B cell (primary cell): ENCODE measurements around the gene RIF1. TPM values are rescaled to one million over a fixed set of nuclear protein-coding genes. Genes with fewer than 3 reads are reported as not detected.

ENCODE experiments used
- ATAC-seq: fragments of 200-7000 bp; cut with Tn5 transposase; one replicate; pipeline ENCODE4 v1.10.0; 2021; ENCODE audit warnings: low read depth, mild to moderate bottlenecking, moderate number of reproducible peaks, moderate library complexity
- CTCF ChIA-PET: fragments of 350-600 bp; sonication (Branson Sonifier 250); formaldehyde crosslinking; loops from one replicate; lab custom pipeline; 2021; ENCODE audit warnings: antibody characterized with exemption, inconsistent platforms; lab: Charles Lee
- POLR2A ChIA-PET: fragments of 350-600 bp; sonication (Branson Sonifier 250); formaldehyde crosslinking; loops from one replicate; lab custom pipeline; 2021; ENCODE audit warnings: antibody characterized with exemption; lab: Charles Lee
- DNase-seq: peaks from one replicate; pipeline ENCODE4 v3.0.0; 2013
- H2AFZ ChIP-seq: 2 replicates; pipeline ENCODE4 v1.6.1; 2012; ENCODE audit warnings: mild to moderate bottlenecking, low read depth, low read length; ENCODE audit not compliant: insufficient read depth, poor library complexity, severe bottlenecking
- H3K27ac ChIP-seq, 2 donors: 1 replicate in 1 of 2; 2 replicates in 1 of 2; pipeline ENCODE4 v1.5.1; 2012 to 2013; ENCODE audit warnings: low read length in 2 of 2, mild to moderate bottlenecking in 2 of 2, moderate library complexity in 1 of 2
- H3K27me3 ChIP-seq, 4 experiments: fragments of 200-600 bp in 1 of 4; sonication (generic) in 1 of 4; replicated peaks in 1 of 4; 1 replicate in 2 of 4; 2 replicates in 2 of 4; pipeline versions ENCODE4 v1.6.1 to v1.7.0; 2013 to 2016; ENCODE audit warnings: low read length in 3 of 4, mild to moderate bottlenecking in 2 of 4, mixed read lengths in 1 of 4, moderate library complexity in 1 of 4; ENCODE audit not compliant: insufficient read depth in 4 of 4, control insufficient read depth in 3 of 4; ENCODE audit errors: control extremely low read depth in 1 of 4
- H3K36me3 ChIP-seq, 2 experiments: replicated peaks in 1 of 2; 1 replicate in 1 of 2; 2 replicates in 1 of 2; pipeline versions ENCODE4 v1.6.1 to v1.7.1; 2013; ENCODE audit warnings: low read length in 1 of 2; ENCODE audit not compliant: insufficient read depth in 2 of 2, control insufficient read depth in 1 of 2; ENCODE audit errors: control extremely low read depth in 1 of 2, extremely low read depth in 1 of 2
- H3K4me1 ChIP-seq, 2 donors: fragments of 200-600 bp in 1 of 2; sonication (generic) in 1 of 2; 1 replicate in 1 of 2; 2 replicates in 1 of 2; pipeline versions ENCODE4 v1.5.1 to v1.6.1; 2013 to 2017; ENCODE audit warnings: low read length in 2 of 2; ENCODE audit not compliant: control insufficient read depth in 2 of 2, insufficient read depth in 2 of 2
- H3K4me2 ChIP-seq: replicated peaks from 2 replicates; pipeline ENCODE3; 2012; ENCODE audit warnings: mild to moderate bottlenecking, low read depth, low read length; ENCODE audit not compliant: poor library complexity, severe bottlenecking
- H3K4me3 ChIP-seq, 5 experiments: fragments of 200-600 bp in 1 of 5; sonication (generic) in 1 of 5; 1 replicate in 3 of 5; 2 replicates in 2 of 5; pipeline versions ENCODE4 v1.5.1 to v1.7.0; 2011 to 2016; ENCODE audit warnings: low read length in 4 of 5, mild to moderate bottlenecking in 4 of 5, low read depth in 2 of 5, control low read depth in 1 of 5, moderate library complexity in 1 of 5; ENCODE audit not compliant: insufficient read depth in 1 of 5; ENCODE audit errors: control extremely low read depth in 1 of 5, extremely low read depth in 1 of 5
- H3K79me2 ChIP-seq: fragments of 200-600 bp; sonication (generic); one replicate; pipeline ENCODE4 v1.6.0; 2016; ENCODE audit warnings: low read length; ENCODE audit not compliant: control insufficient read depth, insufficient read depth
- H3K9ac ChIP-seq: fragments of 200-600 bp; sonication (generic); 2 replicates; pipeline ENCODE4 v1.6.1; 2017; ENCODE audit warnings: mild to moderate bottlenecking, low read length, moderate library complexity
- H3K9me3 ChIP-seq, 3 donors: one replicate each; pipeline versions ENCODE4 v1.6.1 to v1.7.1; 2013; ENCODE audit warnings: low read length in 2 of 3; ENCODE audit not compliant: control insufficient read depth in 2 of 3, insufficient read depth in 1 of 3; ENCODE audit errors: control extremely low read depth in 1 of 3
- H4K20me1 ChIP-seq: 2 replicates; pipeline ENCODE4 v1.6.0; 2012; ENCODE audit warnings: mild to moderate bottlenecking, low read length; ENCODE audit not compliant: insufficient read depth, control insufficient read depth, poor library complexity, severe bottlenecking
- H3K27ac Mint-ChIP-seq: one replicate; pipeline ENCODE4 v1.8.0; 2021; ENCODE audit warnings: mixed read lengths
- H3K27me3 Mint-ChIP-seq: one replicate; pipeline ENCODE4 v1.8.0; 2021; ENCODE audit warnings: mixed read lengths
- H3K4me1 Mint-ChIP-seq: one replicate; pipeline ENCODE4 v1.8.0; 2021; ENCODE audit warnings: mixed read lengths
- H3K4me3 Mint-ChIP-seq: one replicate; pipeline ENCODE4 v1.8.0; 2021; ENCODE audit warnings: mixed read lengths
- H3K9me3 Mint-ChIP-seq: one replicate; pipeline ENCODE4 v1.8.0; 2022; ENCODE audit warnings: mixed read lengths; ENCODE audit not compliant: insufficient read depth
- CTCF ChIP-seq: fragments of 200-600 bp; IDR thresholded peaks from one replicate; pipeline ENCODE4 v1.8.0; 2022; ENCODE audit warnings: antibody characterized with exemption, mild to moderate bottlenecking
- EZH2 ChIP-seq: IDR thresholded peaks from 2 replicates; pipeline ENCODE4 v1.6.1; 2012; ENCODE audit warnings: borderline replicate concordance, low read depth, mild to moderate bottlenecking, moderate library complexity, low read length; ENCODE audit not compliant: insufficient read depth, poor library complexity, severe bottlenecking
- WGBS: methylation state at CpG from one replicate; pipeline ENCODE4 v1.1.5; 2013; ENCODE audit warnings: missing lambda C conversion rate; ENCODE audit not compliant: insufficient coverage; 5-methylcytosine and 5-hydroxymethylcytosine counted together
- intact Hi-C: fragments of 100-400 bp; cut with micrococcal nuclease; formaldehyde crosslinking; loops from one replicate; pipeline ENCODE4 v1.10.0; 2022
- polyA plus RNA-seq: library from polyadenylated mRNA; depleted of rRNA; stranded (reverse); fragments of >200 nt; gene quantifications from 2 replicates; pipeline ENCODE4 v1.2.3, GENCODE V29; 2012
- total RNA-seq, 2 donors: library from RNA; stranded (reverse); fragments of 120-200 nt in 1 of 2; gene quantifications; 1 replicate in 1 of 2; 2 replicates in 1 of 2; pipeline versions ENCODE4 v1.2.3 to v1.2.4, GENCODE V29; 2013 to 2022

The RIF1 gene
- total and polyA plus RNA-seq, 2 donors (not counting 1 experiment from before 2014, with no cell fraction given) = 3.3 to 60.5 TPM

- no peak overlapping the region for H3K4me2 ChIP-seq
- H3K27me3 ChIP-seq = no peaks in the 10 kb centered on the region
- WGBS = no CpG with 5 or more reads among the region's 4 CpGs
- POLR2A ChIA-PET = no interaction called here
- Mint-ChIP-seq H3K27ac (no peak overlapping the region), H3K4me1 (no peaks in the 10 kb centered on the region), H3K4me3 (no peak overlapping the region), H3K27me3 (peaks cover 2% of the 10 kb centered on the region), H3K9me3 (no peaks in the 10 kb centered on the region)
- intact Hi-C loops = no loop called here
- no peaks in the 10 kb centered on the region for H3K9me3 ChIP-seq
- H2AFZ ChIP-seq = no peak overlapping the region
- no peak for ATAC-seq
- H3K4me3 ChIP-seq = no peak overlapping the region
- no peak for DNase-seq
- H4K20me1 ChIP-seq = no peaks in the 10 kb centered on the region
- no peak overlapping the region for H3K9ac ChIP-seq
- CTCF ChIA-PET = no interaction called here
- TF ChIP-seq CTCF (no peak), EZH2 (no peak)
- H3K27ac ChIP-seq = no peak overlapping the region
- no peaks in the 10 kb centered on the region for H3K4me1 ChIP-seq
- no peaks in the 10 kb centered on the region for H3K36me3 ChIP-seq
- no peaks in the 10 kb centered on the region for H3K79me2 ChIP-seq
Observed at GRCh38 chr2:151379169-151379568, 30.5 kb upstream of the RIF1 start.

- no peak overlapping the region for H3K9ac ChIP-seq
- Mint-ChIP-seq H3K4me3 (no peak overlapping the region), H3K27ac (no peak overlapping the region), H3K9me3 (no peaks in the 10 kb centered on the region), H3K27me3 (peaks cover 4% of the 10 kb centered on the region), H3K4me1 (no peaks in the 10 kb centered on the region)
- DNase-seq = no peak
- no peak overlapping the region for H2AFZ ChIP-seq
- no peaks in the 10 kb centered on the region for H4K20me1 ChIP-seq
- ATAC-seq = no peak
- no peak overlapping the region for H3K4me3 ChIP-seq
- intact Hi-C loops = no loop called here
- ChIA-PET CTCF (no interaction called here), POLR2A (no interaction called here)
- no peak overlapping the region for H3K27ac ChIP-seq
- WGBS = 75% methylated on average over 1 of the region's 6 CpGs
- H3K27me3 ChIP-seq = no peaks in the 10 kb centered on the region
- no peaks in the 10 kb centered on the region for H3K79me2 ChIP-seq
- H3K9me3 ChIP-seq = no peaks in the 10 kb centered on the region
- TF ChIP-seq CTCF = no peak
- no peak for TF ChIP-seq EZH2
- H3K4me1 ChIP-seq = no peaks in the 10 kb centered on the region
- no peak overlapping the region for H3K4me2 ChIP-seq
- no peaks in the 10 kb centered on the region for H3K36me3 ChIP-seq
Observed at GRCh38 chr2:151380580-151381235, 29.0 kb upstream of the RIF1 start.
